Smooth muscle cell (in vitro differentiated cells): ENCODE measurements around the gene MGAT4A. TPM values are rescaled to one million over a fixed set of nuclear protein-coding genes. Genes with fewer than 3 reads are reported as not detected.

Source experiments
- DNase-seq: peaks from one replicate; lab custom pipeline; 2025; ENCODE audit not compliant: unreplicated experiment; lab: John Stamatoyannopoulos, UW
- H2AFZ ChIP-seq: fragments of 200-600 bp; sonication (generic); 2 replicates; pipeline ENCODE4 v1.6.0; 2016; ENCODE audit warnings: antibody characterized with exemption, low read depth, mild to moderate bottlenecking
- H3F3A ChIP-seq: fragments of 200-600 bp; sonication (generic); 2 replicates; pipeline ENCODE4 v1.6.0; 2017; ENCODE audit warnings: antibody characterized with exemption, low read depth
- H3K27ac ChIP-seq: fragments of 200-600 bp; sonication (generic); 2 replicates; pipeline ENCODE4 v1.5.1; 2016; ENCODE audit warnings: low read depth, mild to moderate bottlenecking
- H3K27me3 ChIP-seq: fragments of 200-600 bp; sonication (generic); 2 replicates; pipeline ENCODE4 v1.6.1; 2016; ENCODE audit warnings: low read depth, mild to moderate bottlenecking
- H3K36me3 ChIP-seq: fragments of 200-600 bp; sonication (generic); 2 replicates; pipeline ENCODE4 v1.5.1; 2016; ENCODE audit warnings: low read depth
- H3K4me1 ChIP-seq: fragments of 200-600 bp; sonication (generic); 2 replicates; pipeline ENCODE4 v1.5.1; 2016; ENCODE audit warnings: low read depth
- H3K4me2 ChIP-seq: fragments of 200-600 bp; sonication (generic); 2 replicates; pipeline ENCODE4 v1.6.0; 2016; ENCODE audit warnings: mild to moderate bottlenecking
- H3K4me3 ChIP-seq: fragments of 200-600 bp; sonication (generic); 2 replicates; pipeline ENCODE4 v1.5.1; 2016; ENCODE audit warnings: mild to moderate bottlenecking
- H3K79me2 ChIP-seq: fragments of 200-600 bp; sonication (generic); 2 replicates; pipeline ENCODE4 v1.6.0; 2016; ENCODE audit warnings: low read depth, mild to moderate bottlenecking
- H3K9ac ChIP-seq: fragments of 200-600 bp; sonication (generic); 2 replicates; pipeline ENCODE4 v1.6.0; 2016; ENCODE audit warnings: low read depth
- H3K9me3 ChIP-seq: fragments of 200-600 bp; sonication (generic); replicated peaks from 2 replicates; pipeline ENCODE4 v1.5.1; 2016; ENCODE audit warnings: low read depth
- H4K20me1 ChIP-seq: fragments of 200-600 bp; sonication (generic); 2 replicates; pipeline ENCODE4 v1.6.0; 2016; ENCODE audit warnings: low read depth
- WGBS: methylation state at CpG from one replicate; pipeline ENCODE4 v1.1.7; 2016; ENCODE audit warnings: low lambda C conversion rate; 5-methylcytosine and 5-hydroxymethylcytosine counted together
- polyA plus RNA-seq: library from polyadenylated mRNA; unstranded; fragments of >200 nt; fragmentation: Nextera tagmentation; extraction: Ambion mirVana; gene quantifications from 2 replicates; pipeline ENCODE4 v1.2.1, GENCODE V29; 2016
- total RNA-seq: library from RNA; depleted of rRNA; stranded (reverse); fragments of >200 nt; gene quantifications from 2 replicates; pipeline ENCODE4 v1.2.3, GENCODE V29; 2014
- TF ChIP-seq, protein P1 (sequence below): fragments of 200-600 bp; sonication (generic); IDR thresholded peaks from 2 replicates; pipeline ENCODE4 v1.5.1; 2017; ENCODE audit warnings: borderline replicate concordance, mild to moderate bottlenecking, antibody characterized with exemption; ENCODE audit not compliant: insufficient read depth, poor library complexity, severe bottlenecking

Gene MGAT4A
- total and polyA plus RNA-seq, 2 experiments from 2014 or later: 1.4 to 8.9 TPM

DNA sequence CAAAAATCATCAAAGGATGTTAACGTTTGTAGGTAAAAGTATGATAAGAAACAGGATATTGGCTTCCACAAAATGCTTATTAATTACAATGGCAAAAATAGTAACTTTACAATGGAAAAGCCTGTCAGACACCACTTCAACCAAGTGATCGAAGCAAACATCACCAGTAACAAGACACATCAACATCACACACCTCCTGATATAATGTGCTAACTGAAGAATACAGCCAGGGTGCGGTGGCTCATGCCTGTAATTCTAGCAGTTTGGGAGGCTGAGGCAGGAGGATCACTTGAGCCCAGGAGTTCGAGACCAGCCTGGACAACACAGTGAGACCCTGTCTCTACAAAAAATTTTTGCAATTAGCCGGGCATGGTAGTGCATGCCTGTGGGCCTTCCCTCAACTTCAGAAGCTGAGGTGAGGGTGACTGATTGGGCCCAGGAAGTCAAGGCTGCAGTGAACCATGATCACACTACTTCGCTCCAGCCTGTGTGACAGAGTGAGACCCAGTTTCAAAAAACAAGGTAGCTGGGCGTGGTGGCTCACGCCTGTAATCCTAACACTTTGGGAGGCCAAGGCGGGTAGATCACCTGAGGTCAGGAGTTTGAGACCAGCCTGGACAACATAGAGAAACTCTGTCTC, 15.0 kb downstream of the MGAT4A start:
- Histone ChIP-seq H3K4me1 (no peaks in the 10 kb centered on the region), H3F3A (no peaks in the 10 kb centered on the region), H3K27me3 (no peaks in the 10 kb centered on the region), H2AFZ (no peak overlapping the region), H4K20me1 (no peaks in the 10 kb centered on the region), H3K9me3 (no peaks in the 10 kb centered on the region), H3K4me3 (no peak overlapping the region), H3K79me2 (no peaks in the 10 kb centered on the region), H3K36me3 (no peaks in the 10 kb centered on the region), H3K27ac (no peak overlapping the region), H3K4me2 (no peak overlapping the region), H3K9ac (no peak overlapping the region)
- WGBS: 96% methylated on average over 9 of the region's 9 CpGs
- no peak for DNase-seq
- TF ChIP-seq, protein P1, sequence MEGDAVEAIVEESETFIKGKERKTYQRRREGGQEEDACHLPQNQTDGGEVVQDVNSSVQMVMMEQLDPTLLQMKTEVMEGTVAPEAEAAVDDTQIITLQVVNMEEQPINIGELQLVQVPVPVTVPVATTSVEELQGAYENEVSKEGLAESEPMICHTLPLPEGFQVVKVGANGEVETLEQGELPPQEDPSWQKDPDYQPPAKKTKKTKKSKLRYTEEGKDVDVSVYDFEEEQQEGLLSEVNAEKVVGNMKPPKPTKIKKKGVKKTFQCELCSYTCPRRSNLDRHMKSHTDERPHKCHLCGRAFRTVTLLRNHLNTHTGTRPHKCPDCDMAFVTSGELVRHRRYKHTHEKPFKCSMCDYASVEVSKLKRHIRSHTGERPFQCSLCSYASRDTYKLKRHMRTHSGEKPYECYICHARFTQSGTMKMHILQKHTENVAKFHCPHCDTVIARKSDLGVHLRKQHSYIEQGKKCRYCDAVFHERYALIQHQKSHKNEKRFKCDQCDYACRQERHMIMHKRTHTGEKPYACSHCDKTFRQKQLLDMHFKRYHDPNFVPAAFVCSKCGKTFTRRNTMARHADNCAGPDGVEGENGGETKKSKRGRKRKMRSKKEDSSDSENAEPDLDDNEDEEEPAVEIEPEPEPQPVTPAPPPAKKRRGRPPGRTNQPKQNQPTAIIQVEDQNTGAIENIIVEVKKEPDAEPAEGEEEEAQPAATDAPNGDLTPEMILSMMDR: no peak

DNA sequence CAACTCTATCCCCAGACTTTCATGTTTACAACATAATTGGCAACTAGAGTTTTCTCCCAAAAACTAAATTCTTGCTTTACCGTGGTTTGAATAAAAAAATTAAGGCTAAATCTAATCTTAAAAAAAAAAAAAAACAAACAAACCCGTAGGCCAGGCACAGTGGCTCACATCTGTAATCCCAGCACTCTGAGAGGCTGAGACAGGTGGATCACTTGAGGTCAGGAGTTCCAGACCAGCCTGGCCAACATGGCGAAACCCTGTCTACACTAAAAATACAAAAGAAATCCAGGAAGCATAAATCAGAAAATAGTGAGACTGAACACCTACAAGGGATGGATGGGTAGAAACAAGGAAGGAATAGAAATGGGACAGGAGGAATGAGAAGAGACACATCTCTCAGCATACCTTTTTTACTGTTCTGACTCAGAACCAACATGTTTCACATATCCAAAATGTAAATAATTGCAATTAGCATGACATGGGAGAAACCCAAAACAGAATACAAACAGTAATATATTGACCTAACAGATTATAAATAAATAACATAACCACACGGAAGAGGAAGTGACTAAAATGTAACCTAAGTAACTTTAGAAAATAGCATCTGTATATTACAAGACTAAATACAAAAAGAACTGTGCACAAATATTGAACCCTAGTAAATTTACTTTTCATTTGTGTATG, 17.5 kb downstream of the MGAT4A start:
- no peaks in the 10 kb centered on the region for H3F3A ChIP-seq
- H3K9ac ChIP-seq: no peak overlapping the region
- H3K9me3 ChIP-seq: no peaks in the 10 kb centered on the region
- no peak overlapping the region for H3K27ac ChIP-seq
- no peak for DNase-seq
- H3K4me3 ChIP-seq: no peak overlapping the region
- H3K27me3 ChIP-seq: no peaks in the 10 kb centered on the region
- H3K4me2 ChIP-seq: no peak overlapping the region
- no peaks in the 10 kb centered on the region for H3K4me1 ChIP-seq
- no peaks in the 10 kb centered on the region for H4K20me1 ChIP-seq
- H3K79me2 ChIP-seq: no peaks in the 10 kb centered on the region
- no peak overlapping the region for H2AFZ ChIP-seq
- TF ChIP-seq, protein P1: no peak
- WGBS: 91% methylated on average over 4 of the region's 4 CpGs
- no peaks in the 10 kb centered on the region for H3K36me3 ChIP-seq

DNA sequence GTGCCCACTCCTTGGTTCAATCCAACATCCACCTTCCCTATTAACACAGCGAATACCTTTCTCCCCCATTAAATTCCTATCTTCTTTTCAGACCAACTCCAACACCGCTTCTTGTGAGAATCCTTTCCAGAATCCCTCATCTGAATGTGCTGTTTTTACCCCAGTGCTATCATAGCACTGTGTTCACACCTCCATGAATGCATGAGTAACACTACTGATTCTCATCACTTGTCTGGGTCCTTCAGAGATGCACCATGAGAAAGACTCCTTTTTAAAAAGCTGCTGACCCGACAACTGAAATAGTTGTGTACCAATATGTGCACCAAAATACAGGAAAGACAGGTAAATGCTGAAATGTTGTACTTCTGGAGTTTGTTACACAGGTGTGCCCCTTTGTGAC, 18.8 kb downstream of the MGAT4A start:
- Histone ChIP-seq H3K4me2 (no peak overlapping the region), H2AFZ (no peak overlapping the region), H3K9me3 (no peaks in the 10 kb centered on the region), H3F3A (no peaks in the 10 kb centered on the region), H3K79me2 (no peaks in the 10 kb centered on the region), H3K9ac (no peak overlapping the region), H4K20me1 (no peaks in the 10 kb centered on the region), H3K4me3 (no peak overlapping the region), H3K27ac (no peak overlapping the region), H3K36me3 (no peaks in the 10 kb centered on the region), H3K27me3 (no peaks in the 10 kb centered on the region), H3K4me1 (no peaks in the 10 kb centered on the region)
- TF ChIP-seq, protein P1: no peak
- no peak for DNase-seq
- 93% methylated on average over 3 of the region's 3 CpGs for WGBS
